22Rv1 (cell line): ENCODE measurements around the gene SH3BP5.

Experiments
- ZFX ChIP-seq: fragments of 450-650 bp; IDR thresholded peaks from 2 replicates; pipeline ENCODE4 v1.6.1; 2017; ENCODE audit warnings: antibody characterized with exemption, borderline replicate concordance
- TF ChIP-seq, protein P1 (sequence below): fragments of 450-650 bp; IDR thresholded peaks from 2 replicates; pipeline ENCODE4 v1.5.1; 2017; ENCODE audit warnings: mild to moderate bottlenecking

DNA sequence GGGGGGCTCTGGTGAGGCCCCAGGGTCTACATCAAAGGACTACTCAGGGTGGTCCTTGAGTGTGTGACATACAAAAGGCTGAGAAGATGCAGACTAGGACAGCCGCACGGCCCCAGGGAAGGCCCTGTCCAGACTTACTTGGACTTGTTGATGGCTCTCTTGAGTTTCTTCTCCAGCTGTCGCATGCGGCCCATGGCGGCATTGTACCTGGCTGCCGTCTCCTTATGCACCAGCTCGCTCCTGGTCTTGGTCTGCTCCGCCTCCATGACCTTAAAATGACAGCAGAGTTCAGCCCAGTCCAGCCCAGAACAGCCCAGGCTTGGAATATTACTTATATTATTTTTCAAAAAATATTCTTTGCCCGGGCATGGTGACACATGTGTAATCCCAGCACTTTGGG lies 70.4 kb downstream of the SH3BP5 start:
- TF ChIP-seq, protein P1, sequence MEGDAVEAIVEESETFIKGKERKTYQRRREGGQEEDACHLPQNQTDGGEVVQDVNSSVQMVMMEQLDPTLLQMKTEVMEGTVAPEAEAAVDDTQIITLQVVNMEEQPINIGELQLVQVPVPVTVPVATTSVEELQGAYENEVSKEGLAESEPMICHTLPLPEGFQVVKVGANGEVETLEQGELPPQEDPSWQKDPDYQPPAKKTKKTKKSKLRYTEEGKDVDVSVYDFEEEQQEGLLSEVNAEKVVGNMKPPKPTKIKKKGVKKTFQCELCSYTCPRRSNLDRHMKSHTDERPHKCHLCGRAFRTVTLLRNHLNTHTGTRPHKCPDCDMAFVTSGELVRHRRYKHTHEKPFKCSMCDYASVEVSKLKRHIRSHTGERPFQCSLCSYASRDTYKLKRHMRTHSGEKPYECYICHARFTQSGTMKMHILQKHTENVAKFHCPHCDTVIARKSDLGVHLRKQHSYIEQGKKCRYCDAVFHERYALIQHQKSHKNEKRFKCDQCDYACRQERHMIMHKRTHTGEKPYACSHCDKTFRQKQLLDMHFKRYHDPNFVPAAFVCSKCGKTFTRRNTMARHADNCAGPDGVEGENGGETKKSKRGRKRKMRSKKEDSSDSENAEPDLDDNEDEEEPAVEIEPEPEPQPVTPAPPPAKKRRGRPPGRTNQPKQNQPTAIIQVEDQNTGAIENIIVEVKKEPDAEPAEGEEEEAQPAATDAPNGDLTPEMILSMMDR: no peak
- TF ChIP-seq ZFX: no peak
